ENCODE measurements around the gene CALY.
A peak's percentile ranks its signal among the peaks of the same experiment; 100 is the strongest.

CALY gene

GRCh38 chr10:133307776-133308420 lies 28.8 kb downstream of the CALY start:
- peak overlapping the region; percentile 69 for H3K4me3 ChIP-seq (ENCODE audit: low read length)
- H3K36me3 ChIP-seq (ENCODE audit: control insufficient read depth, insufficient read depth, low read length): peaks cover 2% of the 10 kb centered on the region
- H2BK5ac ChIP-seq (ENCODE audit: low read length): no peak overlapping the region
- peak; percentile 77 for DNase-seq
- H3K4me1 ChIP-seq (ENCODE audit: control insufficient read depth, low read depth, low read length): no peaks in the 10 kb centered on the region
- H3K23ac ChIP-seq (ENCODE audit: low read length): no peak overlapping the region
- H2BK120ac ChIP-seq (ENCODE audit: low read depth, low read length): no peak overlapping the region
- H3K4ac ChIP-seq (ENCODE audit: low read depth, low read length): no peak overlapping the region
- H3K27me3 ChIP-seq (ENCODE audit: insufficient read depth, low read length, poor library complexity): no peaks in the 10 kb centered on the region
- H3K9ac ChIP-seq (ENCODE audit: low read length): peak overlapping the region; percentile 95
- H3K18ac ChIP-seq (ENCODE audit: low read length): no peak overlapping the region
- H3K79me2 ChIP-seq (ENCODE audit: control insufficient read depth, insufficient read depth, low read length): peaks cover 24% of the 10 kb centered on the region
- H3K56ac ChIP-seq (ENCODE audit: low read length): peak overlapping the region; percentile 93
- no CpG with 5 or more reads among the region's 25 CpGs for WGBS (ENCODE audit: extremely low coverage, insufficient coverage, low lambda C conversion rate)
- H2BK15ac ChIP-seq (replicated peaks; ENCODE audit: low read depth): no peak overlapping the region
- H2AK5ac ChIP-seq (ENCODE audit: low read length): no peak overlapping the region
- no peak overlapping the region for H3K27ac ChIP-seq (ENCODE audit: low read depth, low read length)
- H3K79me1 ChIP-seq (ENCODE audit: low read length): peaks cover 27% of the 10 kb centered on the region
- H3K4me2 ChIP-seq (ENCODE audit: low read length): peak overlapping the region; percentile 91
- no peak overlapping the region for H4K5ac ChIP-seq (ENCODE audit: low read length)
- H4K8ac ChIP-seq (ENCODE audit: low read depth, low read length): no peak overlapping the region

- Histone ChIP-seq H3K23ac (ENCODE audit: low read length) (no peak overlapping the region), H3K27ac (ENCODE audit: low read depth, low read length) (no peak overlapping the region), H3K4ac (ENCODE audit: low read depth, low read length) (no peak overlapping the region), H2BK120ac (ENCODE audit: low read depth, low read length) (no peak overlapping the region), H3K18ac (ENCODE audit: low read length) (no peak overlapping the region), H3K36me3 (ENCODE audit: control insufficient read depth, insufficient read depth, low read length) (peaks cover 2% of the 10 kb centered on the region), H3K56ac (ENCODE audit: low read length) (no peak overlapping the region), H3K4me2 (ENCODE audit: low read length) (no peak overlapping the region), H3K4me1 (ENCODE audit: control insufficient read depth, low read depth, low read length) (no peaks in the 10 kb centered on the region), H4K5ac (ENCODE audit: low read length) (no peak overlapping the region), H3K4me3 (ENCODE audit: low read length) (no peak overlapping the region), H2BK15ac (replicated peaks; ENCODE audit: low read depth) (no peak overlapping the region), H2AK5ac (ENCODE audit: low read length) (no peak overlapping the region), H3K9ac (ENCODE audit: low read length) (no peak overlapping the region), H2BK5ac (ENCODE audit: low read length) (no peak overlapping the region), H3K27me3 (ENCODE audit: insufficient read depth, low read length, poor library complexity) (no peaks in the 10 kb centered on the region), H3K79me1 (ENCODE audit: low read length) (peaks cover 29% of the 10 kb centered on the region), H3K79me2 (ENCODE audit: control insufficient read depth, insufficient read depth, low read length) (peaks cover 24% of the 10 kb centered on the region), H4K8ac (ENCODE audit: low read depth, low read length) (no peak overlapping the region)
- DNase-seq: no peak
- no CpG with 5 or more reads among the region's 17 CpGs for WGBS (ENCODE audit: extremely low coverage, insufficient coverage, low lambda C conversion rate)
Measured at GRCh38 chr10:133306941-133307379, 29.7 kb downstream of the CALY start.

DNA sequence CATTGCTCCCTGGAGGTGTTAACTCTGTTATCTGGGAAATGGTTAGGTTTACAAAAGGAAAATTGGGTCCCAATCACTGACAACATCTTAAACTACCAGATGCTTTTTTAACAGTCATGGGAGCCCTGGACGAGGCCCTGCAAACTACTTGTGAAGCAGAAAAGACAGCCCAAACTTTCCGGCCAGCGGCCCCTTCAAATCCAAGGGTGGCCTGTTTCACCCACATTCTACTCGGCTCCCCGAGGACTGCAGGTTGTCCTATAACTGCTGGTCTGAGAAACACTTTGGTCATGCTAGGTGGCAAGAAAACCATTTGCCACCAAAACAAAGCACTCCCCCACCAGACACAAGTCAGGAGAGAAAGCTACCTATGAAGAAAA lies 30.6 kb downstream of the CALY start:
- peaks cover 2% of the 10 kb centered on the region for H3K36me3 ChIP-seq (ENCODE audit: control insufficient read depth, insufficient read depth, low read length)
- peaks cover 29% of the 10 kb centered on the region for H3K79me1 ChIP-seq (ENCODE audit: low read length)
- no peaks in the 10 kb centered on the region for H3K27me3 ChIP-seq (ENCODE audit: insufficient read depth, low read length, poor library complexity)
- peak; percentile 29 for DNase-seq
- H2BK15ac ChIP-seq (replicated peaks; ENCODE audit: low read depth): no peak overlapping the region
- no peak overlapping the region for H3K18ac ChIP-seq (ENCODE audit: low read length)
- H4K5ac ChIP-seq (ENCODE audit: low read length): no peak overlapping the region
- no peak overlapping the region for H3K4me2 ChIP-seq (ENCODE audit: low read length)
- no peak overlapping the region for H3K23ac ChIP-seq (ENCODE audit: low read length)
- H2AK5ac ChIP-seq (ENCODE audit: low read length): no peak overlapping the region
- H2BK120ac ChIP-seq (ENCODE audit: low read depth, low read length): no peak overlapping the region
- no peak overlapping the region for H3K27ac ChIP-seq (ENCODE audit: low read depth, low read length)
- H3K4me1 ChIP-seq (ENCODE audit: control insufficient read depth, low read depth, low read length): no peaks in the 10 kb centered on the region
- H3K4me3 ChIP-seq (ENCODE audit: low read length): no peak overlapping the region
- H3K4ac ChIP-seq (ENCODE audit: low read depth, low read length): no peak overlapping the region
- H4K8ac ChIP-seq (ENCODE audit: low read depth, low read length): no peak overlapping the region
- H3K56ac ChIP-seq (ENCODE audit: low read length): no peak overlapping the region
- WGBS (ENCODE audit: extremely low coverage, insufficient coverage, low lambda C conversion rate): no CpG with 5 or more reads among the region's 5 CpGs
- no peak overlapping the region for H2BK5ac ChIP-seq (ENCODE audit: low read length)
- H3K9ac ChIP-seq (ENCODE audit: low read length): no peak overlapping the region
- H3K79me2 ChIP-seq (ENCODE audit: control insufficient read depth, insufficient read depth, low read length): peaks cover 24% of the 10 kb centered on the region

DNA sequence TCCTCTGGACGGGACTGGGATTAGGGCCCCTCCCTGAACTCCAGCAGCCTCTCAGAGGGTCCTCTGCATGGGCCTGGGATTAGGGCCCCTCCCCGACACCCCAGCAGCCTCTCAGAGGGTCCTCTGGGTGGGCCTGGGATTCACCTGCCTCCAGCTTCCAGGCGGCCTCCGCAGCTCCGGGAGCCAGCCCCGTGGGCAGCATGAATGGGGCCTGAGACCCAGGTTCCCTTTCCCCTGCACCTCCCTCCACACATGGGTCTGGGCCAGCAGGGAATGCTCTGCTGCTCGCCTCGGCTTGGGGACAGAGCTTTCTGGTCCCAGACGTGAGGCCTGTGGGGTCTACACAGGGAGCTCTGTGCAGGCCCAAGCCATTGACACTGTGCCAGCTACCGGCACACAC lies 33.5 kb downstream of the CALY start:
- Histone ChIP-seq H3K56ac (ENCODE audit: low read length) (no peak overlapping the region), H4K5ac (ENCODE audit: low read length) (no peak overlapping the region), H3K4ac (ENCODE audit: low read depth, low read length) (no peak overlapping the region), H2BK120ac (ENCODE audit: low read depth, low read length) (no peak overlapping the region), H3K36me3 (ENCODE audit: control insufficient read depth, insufficient read depth, low read length) (peaks cover 5% of the 10 kb centered on the region), H3K4me3 (ENCODE audit: low read length) (no peak overlapping the region), H3K79me1 (ENCODE audit: low read length) (peaks cover 29% of the 10 kb centered on the region), H3K9ac (ENCODE audit: low read length) (no peak overlapping the region), H3K79me2 (ENCODE audit: control insufficient read depth, insufficient read depth, low read length) (peaks cover 24% of the 10 kb centered on the region), H3K4me1 (ENCODE audit: control insufficient read depth, low read depth, low read length) (no peaks in the 10 kb centered on the region), H2BK15ac (replicated peaks; ENCODE audit: low read depth) (no peak overlapping the region), H3K23ac (ENCODE audit: low read length) (no peak overlapping the region), H2BK5ac (ENCODE audit: low read length) (no peak overlapping the region), H3K18ac (ENCODE audit: low read length) (no peak overlapping the region), H4K8ac (ENCODE audit: low read depth, low read length) (no peak overlapping the region), H2AK5ac (ENCODE audit: low read length) (no peak overlapping the region), H3K27ac (ENCODE audit: low read depth, low read length) (no peak overlapping the region), H3K4me2 (ENCODE audit: low read length) (no peak overlapping the region), H3K27me3 (ENCODE audit: insufficient read depth, low read length, poor library complexity) (no peaks in the 10 kb centered on the region)
- DNase-seq: no peak
- WGBS (ENCODE audit: extremely low coverage, insufficient coverage, low lambda C conversion rate): no CpG with 5 or more reads among the region's 10 CpGs

- Histone ChIP-seq H3K4me2 (ENCODE audit: low read length) (no peak overlapping the region), H3K4me3 (ENCODE audit: low read length) (no peak overlapping the region), H3K4ac (ENCODE audit: low read depth, low read length) (no peak overlapping the region), H3K79me2 (ENCODE audit: control insufficient read depth, insufficient read depth, low read length) (peaks cover 15% of the 10 kb centered on the region), H2BK15ac (replicated peaks; ENCODE audit: low read depth) (no peak overlapping the region), H2BK120ac (ENCODE audit: low read depth, low read length) (no peak overlapping the region), H3K4me1 (ENCODE audit: control insufficient read depth, low read depth, low read length) (no peaks in the 10 kb centered on the region), H3K56ac (ENCODE audit: low read length) (no peak overlapping the region), H3K36me3 (ENCODE audit: control insufficient read depth, insufficient read depth, low read length) (peaks cover 8% of the 10 kb centered on the region), H4K5ac (ENCODE audit: low read length) (no peak overlapping the region), H3K23ac (ENCODE audit: low read length) (no peak overlapping the region), H2BK5ac (ENCODE audit: low read length) (no peak overlapping the region), H3K27me3 (ENCODE audit: insufficient read depth, low read length, poor library complexity) (no peaks in the 10 kb centered on the region), H4K8ac (ENCODE audit: low read depth, low read length) (no peak overlapping the region), H3K79me1 (ENCODE audit: low read length) (peaks cover 22% of the 10 kb centered on the region), H3K9ac (ENCODE audit: low read length) (no peak overlapping the region), H3K18ac (ENCODE audit: low read length) (no peak overlapping the region), H3K27ac (ENCODE audit: low read depth, low read length) (no peak overlapping the region), H2AK5ac (ENCODE audit: low read length) (no peak overlapping the region)
- no peak for DNase-seq
- WGBS (ENCODE audit: extremely low coverage, insufficient coverage, low lambda C conversion rate): no CpG with 5 or more reads among the region's 14 CpGs
Measured at GRCh38 chr10:133302230-133302629, 34.5 kb downstream of the CALY start.

- no peak overlapping the region for H2BK5ac ChIP-seq (ENCODE audit: low read length)
- no peak overlapping the region for H3K4me3 ChIP-seq (ENCODE audit: low read length)
- WGBS (ENCODE audit: extremely low coverage, insufficient coverage, low lambda C conversion rate): no CpG with 5 or more reads among the region's 14 CpGs
- peaks cover 10% of the 10 kb centered on the region for H3K36me3 ChIP-seq (ENCODE audit: control insufficient read depth, insufficient read depth, low read length)
- H2AK5ac ChIP-seq (ENCODE audit: low read length): no peak overlapping the region
- H3K9ac ChIP-seq (ENCODE audit: low read length): no peak overlapping the region
- H2BK15ac ChIP-seq (replicated peaks; ENCODE audit: low read depth): no peak overlapping the region
- H3K18ac ChIP-seq (ENCODE audit: low read length): no peak overlapping the region
- no peak for DNase-seq
- H3K4me1 ChIP-seq (ENCODE audit: control insufficient read depth, low read depth, low read length): no peaks in the 10 kb centered on the region
- no peak overlapping the region for H3K23ac ChIP-seq (ENCODE audit: low read length)
- H4K8ac ChIP-seq (ENCODE audit: low read depth, low read length): no peak overlapping the region
- H3K4me2 ChIP-seq (ENCODE audit: low read length): no peak overlapping the region
- H3K79me1 ChIP-seq (ENCODE audit: low read length): peaks cover 9% of the 10 kb centered on the region
- H3K4ac ChIP-seq (ENCODE audit: low read depth, low read length): no peak overlapping the region
- H3K56ac ChIP-seq (ENCODE audit: low read length): no peak overlapping the region
- H4K5ac ChIP-seq (ENCODE audit: low read length): no peak overlapping the region
- no peak overlapping the region for H3K27ac ChIP-seq (ENCODE audit: low read depth, low read length)
- H2BK120ac ChIP-seq (ENCODE audit: low read depth, low read length): no peak overlapping the region
- no peaks in the 10 kb centered on the region for H3K27me3 ChIP-seq (ENCODE audit: insufficient read depth, low read length, poor library complexity)
- H3K79me2 ChIP-seq (ENCODE audit: control insufficient read depth, insufficient read depth, low read length): peaks cover 6% of the 10 kb centered on the region
Measured at GRCh38 chr10:133299738-133300137, 37.0 kb downstream of the CALY start.

All from mesendoderm (in vitro differentiated cells).